Type B pancreatic cell (in vitro differentiated cells): ENCODE results near the gene SLC43A3. TPM values are rescaled to one million over a fixed set of nuclear protein-coding genes. Genes with fewer than 3 reads are reported as not detected.

Experiments used
- DNase-seq: peaks from one replicate; pipeline ENCODE4 v3.0.0; 2021; ENCODE audit warnings: mixed read lengths; ENCODE audit not compliant: unreplicated experiment; ENCODE audit errors: extremely low spot score
- H3K27ac Mint-ChIP-seq: 2 replicates; pipeline ENCODE4 v1.8.0; 2021; ENCODE audit warnings: mild to moderate bottlenecking, mixed read lengths
- H3K27me3 Mint-ChIP-seq: 2 replicates; pipeline ENCODE4 v1.8.0; 2021; ENCODE audit warnings: mixed read lengths
- H3K36me3 Mint-ChIP-seq: 2 replicates; pipeline ENCODE4 v1.8.0; 2021; ENCODE audit warnings: mixed read lengths
- H3K4me1 Mint-ChIP-seq: one replicate; pipeline ENCODE4 v1.8.0; 2021; ENCODE audit warnings: mixed read lengths; ENCODE audit not compliant: unreplicated experiment
- H3K4me3 Mint-ChIP-seq: 2 replicates; pipeline ENCODE4 v1.8.0; 2021; ENCODE audit warnings: mild to moderate bottlenecking, mixed read lengths
- H3K9me3 Mint-ChIP-seq: 2 replicates; pipeline ENCODE4 v1.8.0; 2021; ENCODE audit warnings: mixed read lengths
- CTCF ChIP-seq: fragments of 200-600 bp; sonication (generic); conservative IDR thresholded peaks from 2 replicates; pipeline ENCODE4 v1.5.0; 2021; ENCODE audit warnings: antibody characterized with exemption, mild to moderate bottlenecking
- total RNA-seq: library from RNA; stranded (reverse); gene quantifications from 2 replicates; pipeline ENCODE4 v1.2.1, GENCODE V29; 2021; ENCODE audit warnings: low replicate concordance

Gene SLC43A3
- total RNA-seq, 1 donor from 2014 or later: 20.4 TPM

DNA sequence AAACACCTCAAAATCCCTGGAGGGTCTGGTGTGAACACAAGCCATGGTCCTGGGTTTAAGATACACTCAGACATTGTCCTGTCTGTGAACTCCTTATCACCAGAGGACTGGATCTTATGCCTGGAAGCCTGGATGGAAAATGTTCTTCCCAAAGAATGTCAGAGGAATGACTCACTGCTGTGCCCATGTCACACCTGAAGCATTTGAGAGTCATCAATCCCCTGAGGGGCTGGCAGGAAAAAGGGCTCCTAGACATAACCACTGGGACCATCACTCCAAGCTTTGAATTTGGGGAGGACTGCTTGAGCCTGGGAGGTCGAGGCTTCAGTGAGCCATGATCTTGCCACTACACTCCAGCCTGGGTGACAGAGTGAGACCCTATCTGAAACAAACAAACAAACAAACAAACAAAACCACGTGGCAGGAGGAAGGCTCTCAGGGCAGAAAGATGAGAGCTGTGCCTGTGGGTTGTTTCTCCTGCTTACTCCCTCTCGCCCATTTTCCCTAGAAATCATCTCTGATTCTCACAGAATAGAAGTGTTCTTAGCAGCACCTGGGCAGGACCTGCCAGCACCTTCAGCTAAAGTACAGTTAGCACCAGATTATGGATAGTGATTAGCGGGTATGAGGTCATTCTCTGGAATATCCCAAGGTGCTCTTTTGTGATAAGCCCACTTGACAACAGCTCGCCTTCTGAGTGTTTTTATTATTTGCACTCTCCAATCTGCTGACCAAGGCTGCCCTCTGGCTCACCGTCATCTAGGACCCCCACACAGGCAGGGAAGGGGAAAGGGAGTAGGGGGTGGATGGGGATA is 24.5 kb downstream of the SLC43A3 start:
- Mint-ChIP-seq H3K4me3 (no peak overlapping the region), H3K27ac (peak overlapping the region; percentile 61), H3K27me3 (peaks cover 15% of the 10 kb centered on the region), H3K4me1 (no peaks in the 10 kb centered on the region), H3K36me3 (no peaks in the 10 kb centered on the region), H3K9me3 (no peaks in the 10 kb centered on the region)
- no peak for DNase-seq
- TF ChIP-seq CTCF: no peak

DNA sequence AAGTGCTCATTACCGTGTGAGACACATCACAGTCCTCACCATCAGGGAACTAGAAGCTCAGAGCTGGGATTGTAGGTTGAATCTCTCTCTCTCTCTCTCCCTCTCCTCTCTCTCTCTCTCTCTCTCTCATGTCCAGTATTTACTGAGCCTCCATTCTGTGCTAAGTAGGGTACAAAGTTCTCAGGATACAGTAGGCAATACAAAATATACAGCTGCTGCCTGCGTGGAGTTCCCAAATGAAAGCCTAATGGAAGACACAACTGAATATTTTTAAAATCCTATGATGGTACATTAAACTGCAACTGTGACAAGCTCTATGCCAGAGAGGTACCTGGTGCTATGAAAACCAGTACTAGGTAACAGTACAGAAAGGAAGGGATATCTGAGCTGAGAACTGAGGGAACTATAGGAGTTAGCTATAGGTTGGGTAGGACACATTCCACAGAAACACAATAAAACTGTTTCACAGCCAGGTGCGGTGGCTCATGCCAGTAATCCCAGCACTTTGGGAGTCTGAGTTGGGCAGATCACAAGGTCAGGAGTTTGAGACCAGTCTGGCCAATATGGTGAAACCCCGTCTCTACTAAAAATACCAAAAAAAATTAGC is 26.8 kb downstream of the SLC43A3 start:
- no peak overlapping the region for H3K27ac Mint-ChIP-seq
- no peak for DNase-seq
- H3K9me3 Mint-ChIP-seq: no peaks in the 10 kb centered on the region
- no peaks in the 10 kb centered on the region for H3K4me1 Mint-ChIP-seq
- no peaks in the 10 kb centered on the region for H3K36me3 Mint-ChIP-seq
- peaks cover 19% of the 10 kb centered on the region for H3K27me3 Mint-ChIP-seq
- no peak for TF ChIP-seq CTCF
- H3K4me3 Mint-ChIP-seq: no peak overlapping the region

- no peak for DNase-seq
- no peaks in the 10 kb centered on the region for H3K9me3 Mint-ChIP-seq
- no peaks in the 10 kb centered on the region for H3K36me3 Mint-ChIP-seq
- no peaks in the 10 kb centered on the region for H3K4me1 Mint-ChIP-seq
- no peak overlapping the region for H3K4me3 Mint-ChIP-seq
- no peak overlapping the region for H3K27ac Mint-ChIP-seq
- TF ChIP-seq CTCF: no peak
- peaks cover 19% of the 10 kb centered on the region for H3K27me3 Mint-ChIP-seq
These were observed 27.7 kb downstream of the SLC43A3 start for GRCh38 chr11:57399221-57399620.

DNA sequence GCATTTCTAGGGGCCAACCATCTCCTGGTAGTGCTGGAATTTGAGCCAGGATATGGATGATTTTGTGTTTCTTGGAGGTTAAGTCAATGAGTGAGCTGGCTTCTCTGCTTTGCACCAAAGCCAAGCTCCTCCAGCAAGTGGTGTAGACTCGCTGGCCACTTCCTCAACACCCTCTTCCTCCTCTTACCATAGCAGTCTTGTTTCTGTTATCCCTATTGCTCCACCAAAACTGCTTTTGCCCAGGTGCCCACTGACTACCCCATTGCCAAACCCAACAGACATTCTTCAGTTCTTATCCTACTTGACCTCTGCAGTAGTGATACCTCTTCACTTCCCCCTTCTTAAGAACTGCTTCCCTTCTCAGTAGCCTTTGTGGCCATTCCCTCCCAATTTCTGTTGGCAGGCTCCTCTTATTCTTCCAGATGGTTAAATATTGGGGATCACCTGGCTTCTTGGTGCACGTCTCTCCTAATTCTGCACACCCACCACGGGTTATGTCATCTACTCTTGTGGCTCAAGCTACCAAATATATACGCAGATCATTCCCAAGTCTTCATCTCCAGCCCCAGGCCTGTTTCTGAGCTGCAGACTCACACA is 29.4 kb downstream of the SLC43A3 start:
- H3K4me3 Mint-ChIP-seq: no peak overlapping the region
- no peaks in the 10 kb centered on the region for H3K36me3 Mint-ChIP-seq
- peaks cover 20% of the 10 kb centered on the region for H3K27me3 Mint-ChIP-seq
- no peak for TF ChIP-seq CTCF
- no peaks in the 10 kb centered on the region for H3K4me1 Mint-ChIP-seq
- no peaks in the 10 kb centered on the region for H3K9me3 Mint-ChIP-seq
- no peak overlapping the region for H3K27ac Mint-ChIP-seq
- no peak for DNase-seq

DNA sequence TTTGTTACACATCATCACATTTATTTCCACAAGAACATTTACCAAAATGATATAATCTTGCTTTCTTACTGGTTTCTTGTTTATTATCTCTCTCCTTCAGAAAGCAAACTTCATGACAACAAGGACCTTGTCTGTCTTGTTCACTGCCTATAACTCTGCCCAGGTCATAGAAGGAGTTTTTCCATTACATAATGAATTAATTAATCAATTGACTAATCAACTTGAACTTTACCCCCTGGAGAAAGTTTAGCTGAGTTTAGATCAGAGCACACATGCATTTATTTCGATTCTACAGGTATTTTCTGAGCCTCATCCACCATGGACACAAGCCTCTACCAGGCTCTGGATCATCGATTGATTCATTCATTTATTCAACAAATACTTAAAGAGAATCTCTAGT is 30.2 kb downstream of the SLC43A3 start:
- no peak overlapping the region for H3K27ac Mint-ChIP-seq
- TF ChIP-seq CTCF: no peak
- no peak for DNase-seq
- no peaks in the 10 kb centered on the region for H3K4me1 Mint-ChIP-seq
- no peaks in the 10 kb centered on the region for H3K36me3 Mint-ChIP-seq
- H3K9me3 Mint-ChIP-seq: no peaks in the 10 kb centered on the region
- H3K4me3 Mint-ChIP-seq: no peak overlapping the region
- H3K27me3 Mint-ChIP-seq: peaks cover 21% of the 10 kb centered on the region
